GM10266 (cell line): ENCODE data around the gene TGDS.

ENCODE experiments used
- DNase-seq: peaks from one replicate; pipeline ENCODE4 v3.0.0; 2012; ENCODE audit errors: extremely low spot score
- CTCF ChIP-seq: IDR thresholded peaks from 2 replicates; pipeline ENCODE4 v1.5.1; 2012; ENCODE audit warnings: mild to moderate bottlenecking, low read depth; ENCODE audit not compliant: control insufficient read depth, insufficient read depth; ENCODE audit errors: missing control alignments

Gene TGDS

GRCh38 chr13:94559222-94559795, 36.6 kb downstream of the TGDS start:
- DNase-seq, result no peak
- TF ChIP-seq CTCF, result no peak

- TF ChIP-seq CTCF, result no peak
- no peak for DNase-seq
These were observed 37.2 kb downstream of the TGDS start for GRCh38 chr13:94558716-94559115.

GRCh38 chr13:94557684-94558235, 38.2 kb downstream of the TGDS start:
- no peak for DNase-seq
- TF ChIP-seq CTCF, result no peak

GRCh38 chr13:94556621-94557020, 39.3 kb downstream of the TGDS start:
- no peak for DNase-seq
- no peak for TF ChIP-seq CTCF

- TF ChIP-seq CTCF, result no peak
- DNase-seq, result no peak
These were observed 39.9 kb downstream of the TGDS start for GRCh38 chr13:94556041-94556440.

- no peak for TF ChIP-seq CTCF
- DNase-seq, result no peak
These were observed 42.2 kb downstream of the TGDS start for GRCh38 chr13:94553766-94554165.

- TF ChIP-seq CTCF, result no peak
- DNase-seq, result no peak
These were observed 43.9 kb downstream of the TGDS start for GRCh38 chr13:94552095-94552494.
